GM12878 (cell line): Measurements from ENCODE around the gene ZNF282. TPM values are rescaled to one million over a fixed set of nuclear protein-coding genes. Genes with fewer than 3 reads are reported as not detected.

ENCODE experiments used
- ATAC-seq: fragments of 200-7000 bp; cut with Tn5 transposase; 3 replicates; pipeline ENCODE4 v1.9.1; 2020; ENCODE audit warnings: mild to moderate bottlenecking, moderate library complexity
- BruUV-seq: library from RNA; stranded (reverse); fragments of 400-500 nt; replicated peaks from 2 replicates; lab custom pipeline; 2021; lab: Mats Ljungman, UMichigan
- CTCF ChIA-PET: fragments of 300-600 bp; sonication (Branson Sonifier 250); formaldehyde crosslinking; extraction: SDS; loops from one replicate; lab custom pipeline; 2021; ENCODE audit warnings: inconsistent platforms; lab: Yijun Ruan, JAX
- POLR2A ChIA-PET: fragments of 350-600 bp; formaldehyde crosslinking; extraction: SDS; loops from one replicate; lab custom pipeline; 2021; ENCODE audit warnings: inconsistent platforms; lab: Charles Lee
- RAD21 ChIA-PET: fragments of 300-600 bp; sonication (Branson Sonifier 250); formaldehyde crosslinking; loops from one replicate; lab custom pipeline; 2023; ENCODE audit warnings: antibody characterized with exemption; ENCODE audit not compliant: unreplicated experiment; lab: Charles Lee
- SMC1A ChIA-PET: fragments of 300-600 bp; sonication (Branson Sonifier 250); formaldehyde crosslinking; loops from one replicate; lab custom pipeline; 2023; ENCODE audit not compliant: unreplicated experiment, uncharacterized antibody; lab: Charles Lee
- DNase-seq: peaks from one replicate; pipeline ENCODE4 v3.0.0-alpha.2; 2011; ENCODE audit warnings: low read depth, low spot score
- FAIRE-seq: peaks from 3 replicates; lab custom pipeline; 2011; peaks lifted over from hg19 to GRCh38; lab: Jason Lieb, UNC
- H2AFZ ChIP-seq: 2 replicates; pipeline ENCODE4 v1.6.0; 2011; ENCODE audit warnings: low read depth, low read length, control low read depth; ENCODE audit not compliant: control insufficient read depth
- H3K27ac ChIP-seq: 2 replicates; pipeline ENCODE4 v1.5.1; 2011; ENCODE audit warnings: control low read depth; ENCODE audit not compliant: control insufficient read depth, insufficient read depth
- H3K27me3 ChIP-seq, 2 experiments: replicated peaks in 1 of 2; 2 replicates each; pipeline versions ENCODE4 v1.6.0 to v1.6.1; 2011; ENCODE audit warnings: low read length in 1 of 2; ENCODE audit not compliant: control insufficient read depth in 2 of 2, insufficient read depth in 2 of 2
- H3K36me3 ChIP-seq, 2 experiments: 2 replicates each; pipeline ENCODE4 v1.5.1; 2011; ENCODE audit warnings: low read length in 1 of 2; ENCODE audit not compliant: control insufficient read depth in 2 of 2, insufficient read depth in 2 of 2
- H3K4me1 ChIP-seq: 2 replicates; pipeline ENCODE4 v1.6.1; 2011; ENCODE audit warnings: mild to moderate bottlenecking, low read length, moderate library complexity, mixed read lengths; ENCODE audit not compliant: control insufficient read depth, insufficient read depth
- H3K4me2 ChIP-seq: 2 replicates; pipeline ENCODE4 v1.6.0; 2011; ENCODE audit warnings: control low read depth; ENCODE audit not compliant: control insufficient read depth, insufficient read depth
- H3K4me3 ChIP-seq: fragments of 200-600 bp; sonication (generic); 2 replicates; pipeline ENCODE4 v1.5.1; 2016
- H3K79me2 ChIP-seq: 2 replicates; pipeline ENCODE4 v1.6.0; 2011; ENCODE audit warnings: low read length; ENCODE audit not compliant: control insufficient read depth, insufficient read depth
- H3K9ac ChIP-seq: 2 replicates; pipeline ENCODE4 v1.8.0; 2011; ENCODE audit warnings: low read length, control low read depth, mixed read lengths; ENCODE audit not compliant: control insufficient read depth, insufficient read depth
- H3K9me3 ChIP-seq: replicated peaks from 3 replicates; pipeline ENCODE4 v1.5.1; 2011; ENCODE audit warnings: mild to moderate bottlenecking, low read length; ENCODE audit not compliant: control insufficient read depth, insufficient read depth
- H4K20me1 ChIP-seq: 2 replicates; pipeline ENCODE4 v1.6.0; 2011; ENCODE audit not compliant: control insufficient read depth, insufficient read depth
- BHLHE40 ChIP-seq, 2 experiments: fragments of 450-650 bp in 1 of 2; IDR thresholded peaks; 2 replicates each; pipeline ENCODE4 v1.6.1; 2011 to 2017; ENCODE audit warnings: low read depth in 2 of 2, borderline replicate concordance in 1 of 2, improper control_type of control experiment in 1 of 2, low read length in 1 of 2, mild to moderate bottlenecking in 1 of 2
- CEBPB ChIP-seq, 2 experiments: fragments of 150-350 bp in 1 of 2; IDR thresholded peaks; 2 replicates each; pipeline ENCODE4 v1.6.1; 2012 to 2014; ENCODE audit warnings: low read depth in 2 of 2, low read length in 2 of 2, borderline replicate concordance in 1 of 2, inconsistent platforms in 1 of 2
- JUNB ChIP-seq: IDR thresholded peaks from 2 replicates; pipeline ENCODE4 v1.6.1; 2016; ENCODE audit warnings: antibody characterized with exemption, mild to moderate bottlenecking
- POLR2A ChIP-seq: IDR thresholded peaks from 2 replicates; pipeline ENCODE4 v1.6.1; 2011; ENCODE audit warnings: low read depth, mild to moderate bottlenecking, low read length
- RCOR1 ChIP-seq: conservative IDR thresholded peaks from 2 replicates; pipeline ENCODE4 v1.6.1; 2012; ENCODE audit warnings: low read depth, low read length, improper control_type of control experiment
- STAT1 ChIP-seq: fragments of 450-650 bp; conservative IDR thresholded peaks from 2 replicates; pipeline ENCODE4 v1.6.1; 2014; ENCODE audit warnings: antibody characterized with exemption, mild to moderate bottlenecking
- SUZ12 ChIP-seq: fragments of 200-600 bp; sonication (generic); IDR thresholded peaks from one replicate; pipeline ENCODE4 v1.6.1; 2018; ENCODE audit warnings: antibody characterized with exemption, mild to moderate bottlenecking; ENCODE audit not compliant: unreplicated experiment
- TCF7 ChIP-seq: IDR thresholded peaks from 2 replicates; pipeline ENCODE4 v1.6.1; 2014; ENCODE audit warnings: antibody characterized with exemption, borderline replicate concordance
- USF2 ChIP-seq: IDR thresholded peaks from 2 replicates; pipeline ENCODE4 v1.6.1; 2011; ENCODE audit warnings: low read depth, low read length, improper control_type of control experiment, borderline replicate concordance
- ZBED1 ChIP-seq: IDR thresholded peaks from 2 replicates; pipeline ENCODE4 v1.6.1; 2016; ENCODE audit warnings: borderline replicate concordance
- WGBS: methylation state at CpG from one replicate; pipeline ENCODE4 v1.1.6; 2016; ENCODE audit warnings: low lambda C conversion rate; ENCODE audit not compliant: insufficient replicate concordance, insufficient coverage; ENCODE audit errors: missing lambda C conversion rate; 5-methylcytosine and 5-hydroxymethylcytosine counted together
- in situ Hi-C: fragments of 300-500 bp; cut with MboI; formaldehyde crosslinking; loops from 9 replicates; pipeline ENCODE4 v1.14.3; 2018; ENCODE audit warnings: mixed read lengths
- intact Hi-C: fragments of 100-400 bp; cut with micrococcal nuclease; formaldehyde crosslinking; loops from one replicate; pipeline ENCODE4 v1.14.2; 2022; ENCODE audit not compliant: unreplicated experiment
- polyA plus RNA-seq, 11 experiments: library from polyadenylated mRNA; depleted of rRNA in 4 of 11; unstranded in 6 of 11; stranded (reverse) in 5 of 11; fragments of >200 nt; fragmentation: Nextera tagmentation in 4 of 11; fragmentation: Illumina TruSeq in 1 of 11; extraction: Ambion mirVana in 4 of 11; extraction: Trizol in 1 of 11; gene quantifications; 1 replicate in 1 of 11; 2 replicates in 10 of 11; pipeline versions ENCODE4 v1.2.1 to v1.2.3, GENCODE V29; 2011 to 2016; ENCODE audit warnings: inconsistent platforms in 2 of 11, missing spikeins in 2 of 11, low read depth in 1 of 11
- total RNA-seq, 4 experiments: library from RNA; depleted of rRNA in 3 of 4; stranded (reverse); fragments of >200 nt in 3 of 4; fragmentation: Illumina TruSeq in 1 of 4; extraction: Trizol in 1 of 4; gene quantifications; 2 replicates each; pipeline versions ENCODE4 v1.2.1 to v1.2.3, GENCODE V29; 2013 to 2021
- TF ChIP-seq, protein P1 (sequence below): fragments of 450-650 bp; IDR thresholded peaks from 2 replicates; pipeline ENCODE4 v1.6.1; 2017; ENCODE audit warnings: borderline replicate concordance
- TF ChIP-seq, protein P2 (sequence below): fragments of 150-350 bp; IDR thresholded peaks from 2 replicates; pipeline ENCODE4 v1.6.1; 2014; ENCODE audit warnings: mild to moderate bottlenecking, low read depth, low read length
- TF ChIP-seq, protein P3 (sequence below): fragments of 450-650 bp; conservative IDR thresholded peaks from 2 replicates; pipeline ENCODE4 v1.6.1; 2017; ENCODE audit warnings: mild to moderate bottlenecking, moderate library complexity
- TF ChIP-seq, protein P4 (sequence below): fragments of 450-650 bp; IDR thresholded peaks from 2 replicates; pipeline ENCODE4 v1.6.1; 2017; ENCODE audit warnings: mild to moderate bottlenecking, moderate library complexity

Gene ZNF282
- total and polyA plus RNA-seq, 10 of the 15 experiments (the other 5 are each of a cell fraction or from before 2014, with no cell fraction given), result 0.35 to 28.4 (median 8.1) TPM

DNA sequence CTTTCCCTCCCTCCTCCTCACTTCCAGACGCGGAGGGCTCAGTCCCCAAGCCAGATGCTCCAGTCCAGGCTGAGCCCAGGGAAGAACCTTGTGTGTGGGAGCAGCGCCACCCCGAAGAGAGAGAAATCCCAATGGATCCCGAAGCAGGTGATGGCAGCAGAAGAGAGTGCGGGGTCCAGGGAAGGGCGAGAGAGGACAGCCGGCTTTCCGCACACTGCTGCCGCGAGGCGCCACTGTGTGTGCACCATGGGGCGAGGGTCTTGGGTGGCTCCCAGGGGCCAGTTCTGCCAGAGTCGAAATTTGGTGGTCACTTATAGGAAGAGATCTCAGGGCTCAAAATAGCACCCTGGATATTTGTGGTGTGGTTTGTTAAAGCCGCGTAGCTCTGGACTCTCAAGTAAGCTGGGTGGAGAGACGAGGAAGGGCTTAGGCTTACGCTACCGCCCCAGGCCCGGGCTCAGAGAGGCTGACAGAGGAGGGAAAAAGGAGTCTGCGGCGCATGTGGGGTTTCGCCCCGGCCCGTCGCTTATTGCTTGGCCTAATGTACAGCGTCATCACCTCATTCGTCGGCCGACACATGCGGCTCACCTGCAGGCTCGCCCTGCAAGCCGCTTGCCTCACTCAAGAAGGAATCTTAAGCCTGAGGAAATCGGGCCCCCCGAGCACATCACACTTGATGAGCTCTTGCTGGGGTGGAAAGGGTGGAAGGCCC, 12.1 kb downstream of the ZNF282 start:
- FAIRE-seq, result no peak
- no peak for ATAC-seq
- BruUV-seq, result no TSS peak
- no peaks in the 10 kb centered on the region for H3K4me1 ChIP-seq
- in situ Hi-C loops (no loop called here), intact Hi-C loops (no loop called here)
- no peak overlapping the region for H3K9ac ChIP-seq
- no peak overlapping the region for H3K4me2 ChIP-seq
- H4K20me1 ChIP-seq, result no peaks in the 10 kb centered on the region
- no peak overlapping the region for H3K4me3 ChIP-seq
- RAD21 ChIA-PET, result no interaction called here
- CTCF ChIA-PET, result interaction anchor here (1.2 kb wide), 1 partner anchor 54 kb away, joined by 3 read pairs; the partner anchor contains the start of gene ZNF783
- 87% methylated on average over 35 of the region's 35 CpGs for WGBS
- POLR2A ChIA-PET, result no interaction called here
- H2AFZ ChIP-seq, result no peak overlapping the region
- DNase-seq, result no peak
- no peaks in the 10 kb centered on the region for H3K9me3 ChIP-seq
- H3K27ac ChIP-seq, result no peak overlapping the region
- H3K79me2 ChIP-seq, result peaks cover 4% of the 10 kb centered on the region
- SMC1A ChIA-PET, result no interaction called here
- H3K27me3 ChIP-seq, result no peaks in the 10 kb centered on the region
- H3K36me3 ChIP-seq, result peaks cover 23 to 32% of the 10 kb centered on the region in 2 experiments; a peak in 3 of 4 replicates
- TF ChIP-seq, protein P1, sequence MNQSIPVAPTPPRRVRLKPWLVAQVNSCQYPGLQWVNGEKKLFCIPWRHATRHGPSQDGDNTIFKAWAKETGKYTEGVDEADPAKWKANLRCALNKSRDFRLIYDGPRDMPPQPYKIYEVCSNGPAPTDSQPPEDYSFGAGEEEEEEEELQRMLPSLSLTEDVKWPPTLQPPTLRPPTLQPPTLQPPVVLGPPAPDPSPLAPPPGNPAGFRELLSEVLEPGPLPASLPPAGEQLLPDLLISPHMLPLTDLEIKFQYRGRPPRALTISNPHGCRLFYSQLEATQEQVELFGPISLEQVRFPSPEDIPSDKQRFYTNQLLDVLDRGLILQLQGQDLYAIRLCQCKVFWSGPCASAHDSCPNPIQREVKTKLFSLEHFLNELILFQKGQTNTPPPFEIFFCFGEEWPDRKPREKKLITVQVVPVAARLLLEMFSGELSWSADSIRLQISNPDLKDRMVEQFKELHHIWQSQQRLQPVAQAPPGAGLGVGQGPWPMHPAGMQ, result no peak
- no peak for TF ChIP-seq BHLHE40 (IDR thresholded peaks at IDR 0.05; ENCODE audit: borderline replicate concordance in 1 of 2, low read depth in 2 of 2, low read length in 1 of 2)
- TF ChIP-seq JUNB, result no peak
- TF ChIP-seq TCF7, result no peak
- TF ChIP-seq SUZ12, result no peak
- TF ChIP-seq ZBED1, result no peak
- TF ChIP-seq RCOR1, result no peak
- TF ChIP-seq, protein P2, sequence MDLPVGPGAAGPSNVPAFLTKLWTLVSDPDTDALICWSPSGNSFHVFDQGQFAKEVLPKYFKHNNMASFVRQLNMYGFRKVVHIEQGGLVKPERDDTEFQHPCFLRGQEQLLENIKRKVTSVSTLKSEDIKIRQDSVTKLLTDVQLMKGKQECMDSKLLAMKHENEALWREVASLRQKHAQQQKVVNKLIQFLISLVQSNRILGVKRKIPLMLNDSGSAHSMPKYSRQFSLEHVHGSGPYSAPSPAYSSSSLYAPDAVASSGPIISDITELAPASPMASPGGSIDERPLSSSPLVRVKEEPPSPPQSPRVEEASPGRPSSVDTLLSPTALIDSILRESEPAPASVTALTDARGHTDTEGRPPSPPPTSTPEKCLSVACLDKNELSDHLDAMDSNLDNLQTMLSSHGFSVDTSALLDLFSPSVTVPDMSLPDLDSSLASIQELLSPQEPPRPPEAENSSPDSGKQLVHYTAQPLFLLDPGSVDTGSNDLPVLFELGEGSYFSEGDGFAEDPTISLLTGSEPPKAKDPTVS, result no peak
- TF ChIP-seq CEBPB (IDR thresholded peaks at IDR 0.05; ENCODE audit: borderline replicate concordance in 1 of 2, low read depth in 2 of 2, low read length in 2 of 2), result no peak
- TF ChIP-seq USF2, result no peak
- no peak for TF ChIP-seq POLR2A
- TF ChIP-seq, protein P3, sequence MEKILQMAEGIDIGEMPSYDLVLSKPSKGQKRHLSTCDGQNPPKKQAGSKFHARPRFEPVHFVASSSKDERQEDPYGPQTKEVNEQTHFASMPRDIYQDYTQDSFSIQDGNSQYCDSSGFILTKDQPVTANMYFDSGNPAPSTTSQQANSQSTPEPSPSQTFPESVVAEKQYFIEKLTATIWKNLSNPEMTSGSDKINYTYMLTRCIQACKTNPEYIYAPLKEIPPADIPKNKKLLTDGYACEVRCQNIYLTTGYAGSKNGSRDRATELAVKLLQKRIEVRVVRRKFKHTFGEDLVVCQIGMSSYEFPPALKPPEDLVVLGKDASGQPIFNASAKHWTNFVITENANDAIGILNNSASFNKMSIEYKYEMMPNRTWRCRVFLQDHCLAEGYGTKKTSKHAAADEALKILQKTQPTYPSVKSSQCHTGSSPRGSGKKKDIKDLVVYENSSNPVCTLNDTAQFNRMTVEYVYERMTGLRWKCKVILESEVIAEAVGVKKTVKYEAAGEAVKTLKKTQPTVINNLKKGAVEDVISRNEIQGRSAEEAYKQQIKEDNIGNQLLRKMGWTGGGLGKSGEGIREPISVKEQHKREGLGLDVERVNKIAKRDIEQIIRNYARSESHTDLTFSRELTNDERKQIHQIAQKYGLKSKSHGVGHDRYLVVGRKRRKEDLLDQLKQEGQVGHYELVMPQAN, result no peak
- no peak for TF ChIP-seq STAT1
- TF ChIP-seq, protein P4, sequence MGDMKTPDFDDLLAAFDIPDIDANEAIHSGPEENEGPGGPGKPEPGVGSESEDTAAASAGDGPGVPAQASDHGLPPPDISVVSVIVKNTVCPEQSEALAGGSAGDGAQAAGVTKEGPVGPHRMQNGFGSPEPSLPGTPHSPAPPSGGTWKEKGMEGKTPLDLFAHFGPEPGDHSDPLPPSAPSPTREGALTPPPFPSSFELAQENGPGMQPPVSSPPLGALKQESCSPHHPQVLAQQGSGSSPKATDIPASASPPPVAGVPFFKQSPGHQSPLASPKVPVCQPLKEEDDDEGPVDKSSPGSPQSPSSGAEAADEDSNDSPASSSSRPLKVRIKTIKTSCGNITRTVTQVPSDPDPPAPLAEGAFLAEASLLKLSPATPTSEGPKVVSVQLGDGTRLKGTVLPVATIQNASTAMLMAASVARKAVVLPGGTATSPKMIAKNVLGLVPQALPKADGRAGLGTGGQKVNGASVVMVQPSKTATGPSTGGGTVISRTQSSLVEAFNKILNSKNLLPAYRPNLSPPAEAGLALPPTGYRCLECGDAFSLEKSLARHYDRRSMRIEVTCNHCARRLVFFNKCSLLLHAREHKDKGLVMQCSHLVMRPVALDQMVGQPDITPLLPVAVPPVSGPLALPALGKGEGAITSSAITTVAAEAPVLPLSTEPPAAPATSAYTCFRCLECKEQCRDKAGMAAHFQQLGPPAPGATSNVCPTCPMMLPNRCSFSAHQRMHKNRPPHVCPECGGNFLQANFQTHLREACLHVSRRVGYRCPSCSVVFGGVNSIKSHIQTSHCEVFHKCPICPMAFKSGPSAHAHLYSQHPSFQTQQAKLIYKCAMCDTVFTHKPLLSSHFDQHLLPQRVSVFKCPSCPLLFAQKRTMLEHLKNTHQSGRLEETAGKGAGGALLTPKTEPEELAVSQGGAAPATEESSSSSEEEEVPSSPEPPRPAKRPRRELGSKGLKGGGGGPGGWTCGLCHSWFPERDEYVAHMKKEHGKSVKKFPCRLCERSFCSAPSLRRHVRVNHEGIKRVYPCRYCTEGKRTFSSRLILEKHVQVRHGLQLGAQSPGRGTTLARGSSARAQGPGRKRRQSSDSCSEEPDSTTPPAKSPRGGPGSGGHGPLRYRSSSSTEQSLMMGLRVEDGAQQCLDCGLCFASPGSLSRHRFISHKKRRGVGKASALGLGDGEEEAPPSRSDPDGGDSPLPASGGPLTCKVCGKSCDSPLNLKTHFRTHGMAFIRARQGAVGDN, result no peak
